GM12878 (cell line): ENCODE measurements around the gene COL1A1.

Experiments
- GATAD2B ChIP-seq: fragments of 450-650 bp; conservative IDR thresholded peaks from 2 replicates; pipeline ENCODE4 v1.6.1; 2017; ENCODE audit warnings: low read depth, mild to moderate bottlenecking, moderate library complexity
- RCOR1 ChIP-seq: conservative IDR thresholded peaks from 2 replicates; pipeline ENCODE4 v1.6.1; 2012; ENCODE audit warnings: low read depth, low read length, improper control_type of control experiment
- SMC3 ChIP-seq: IDR thresholded peaks from 2 replicates; pipeline ENCODE4 v1.6.1; 2011; ENCODE audit warnings: low read length, improper control_type of control experiment, borderline replicate concordance
- TARDBP ChIP-seq: IDR thresholded peaks from 2 replicates; pipeline ENCODE4 v1.6.1; 2016; ENCODE audit warnings: borderline replicate concordance
- ZBED1 ChIP-seq: IDR thresholded peaks from 2 replicates; pipeline ENCODE4 v1.6.1; 2016; ENCODE audit warnings: borderline replicate concordance

DNA sequence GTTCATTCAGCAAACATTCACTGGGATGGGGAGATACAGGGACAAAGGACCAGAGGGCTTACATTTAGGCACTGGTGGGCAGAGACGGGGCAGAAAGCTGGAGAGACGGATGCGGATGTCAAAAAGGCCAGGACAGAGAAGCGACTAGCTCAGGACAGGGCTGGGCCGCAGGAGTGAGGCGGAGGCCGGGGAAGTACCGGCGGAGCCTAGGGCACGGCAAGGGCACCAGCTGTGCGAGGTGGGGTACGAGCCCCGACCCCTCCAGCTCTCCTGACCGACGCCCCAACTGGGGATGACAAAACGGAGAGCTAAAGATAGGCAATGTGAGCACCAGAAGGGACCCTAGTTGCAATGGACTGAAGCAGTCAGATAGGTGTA is 39.5 kb downstream of the COL1A1 start:
- TF ChIP-seq ZBED1: no peak
- TF ChIP-seq RCOR1: no peak
- TF ChIP-seq TARDBP: no peak
- no peak for TF ChIP-seq SMC3
- TF ChIP-seq GATAD2B: no peak
